HCT116 (cell line): ENCODE data around the gene HIVEP3.

Experiments used
- CEBPB ChIP-seq: IDR thresholded peaks from 2 replicates; pipeline ENCODE4 v1.6.1; 2012; ENCODE audit warnings: low read depth
- CTCF ChIP-seq, 3 experiments: fragments of 200-600 bp in 1 of 3; sonication (generic) in 1 of 3; IDR thresholded peaks in 2 of 3; conservative IDR thresholded peaks in 1 of 3; 2 replicates each; pipeline ENCODE4 v1.5.1; 2012 to 2017; ENCODE audit warnings: low read depth in 2 of 3, low read length in 2 of 3, antibody characterized with exemption in 1 of 3, borderline replicate concordance in 1 of 3, control low read depth in 1 of 3, mild to moderate bottlenecking in 1 of 3, mixed read lengths in 1 of 3, mixed run types in 1 of 3, moderate library complexity in 1 of 3; ENCODE audit not compliant: insufficient read depth in 1 of 3
- POLR2AphosphoS5 ChIP-seq: IDR thresholded peaks from 2 replicates; pipeline ENCODE4 v1.6.1; 2011; ENCODE audit warnings: mild to moderate bottlenecking, low read depth, low read length, moderate library complexity
- SIN3A ChIP-seq: IDR thresholded peaks from 2 replicates; pipeline ENCODE4 v1.6.1; 2012; ENCODE audit warnings: low read depth
- SP1 ChIP-seq: IDR thresholded peaks from 2 replicates; pipeline ENCODE4 v1.6.1; 2012; ENCODE audit warnings: low read depth

DNA sequence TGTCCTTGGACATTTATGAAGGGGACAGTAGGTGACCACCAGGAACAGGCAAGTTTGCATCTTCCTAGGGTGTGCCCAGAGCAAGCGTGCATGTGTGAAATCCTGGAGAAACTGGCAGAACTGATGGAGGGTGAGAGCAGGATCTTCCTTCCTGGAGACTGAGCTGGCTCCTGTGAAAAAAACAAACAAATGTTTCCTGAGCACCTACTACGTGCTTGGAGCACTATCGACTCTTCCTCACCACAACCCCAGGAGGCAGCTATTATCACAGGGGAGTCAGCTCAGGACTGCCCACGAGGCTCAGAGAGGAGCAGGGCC lies 432.7 kb downstream of the HIVEP3 start:
- TF ChIP-seq CTCF (IDR thresholded peaks at IDR 0.05 in 2 of 3, conservative IDR thresholded peaks at IDR 0.05 in 1 of 3; ENCODE audit: borderline replicate concordance in 1 of 3, insufficient read depth in 1 of 3, low read depth in 2 of 3, low read length in 2 of 3) (no peak), SP1 (no peak), CEBPB (no peak), POLR2AphosphoS5 (no peak), SIN3A (no peak)
